ENCODE results near the gene CTU2.

- no peak for TF ChIP-seq FOS (IDR thresholded peaks at IDR 0.05; ENCODE audit: low read depth, low read length)
- TF ChIP-seq CTCF (conservative IDR thresholded peaks at IDR 0.05; ENCODE audit: low read depth, low read length): no peak
- no peak for TF ChIP-seq POLR2A (IDR thresholded peaks at IDR 0.05; ENCODE audit: low read depth, low read length)
- no peak for TF ChIP-seq MXI1 (IDR thresholded peaks at IDR 0.05; ENCODE audit: borderline replicate concordance, low read depth, low read length)
- TF ChIP-seq RFX5 (IDR thresholded peaks at IDR 0.05; ENCODE audit: low read depth, low read length): no peak
- TF ChIP-seq NFE2L2 (IDR thresholded peaks at IDR 0.05; ENCODE audit: low read depth, low read length): no peak
- TF ChIP-seq RCOR1 (IDR thresholded peaks at IDR 0.05; ENCODE audit: insufficient replicate concordance, low read length): no peak
- no peak for TF ChIP-seq USF2 (IDR thresholded peaks at IDR 0.05; ENCODE audit: low read depth, low read length)
- no peak for TF ChIP-seq MAZ (IDR thresholded peaks at IDR 0.05; ENCODE audit: borderline replicate concordance, low read depth, low read length)
- TF ChIP-seq BHLHE40 (IDR thresholded peaks at IDR 0.05; ENCODE audit: low read depth, low read length): no peak
- no peak for TF ChIP-seq RAD21 (IDR thresholded peaks at IDR 0.05; ENCODE audit: low read length)
- no peak for TF ChIP-seq ELK1 (IDR thresholded peaks at IDR 0.05; ENCODE audit: borderline replicate concordance, low read depth, low read length)
- no peak for TF ChIP-seq MAFK (IDR thresholded peaks at IDR 0.05; ENCODE audit: low read depth, low read length)
Measured at GRCh38 chr16:88721815-88722755, 15.8 kb downstream of the CTU2 start.

All from IMR-90 (cell line).